Chondrocyte (in vitro differentiated cells): ENCODE results near the gene FSTL5. TPM values are rescaled to one million over a fixed set of nuclear protein-coding genes. Genes with fewer than 3 reads are reported as not detected.

Experiments
- DNase-seq: peaks from one replicate; pipeline ENCODE4 v3.0.0; 2021; ENCODE audit warnings: mixed read lengths, low spot score
- H3K27ac Mint-ChIP-seq: one replicate; pipeline ENCODE4 v1.8.0; 2021; ENCODE audit warnings: mild to moderate bottlenecking, moderate library complexity, mixed read lengths; ENCODE audit not compliant: unreplicated experiment
- H3K27me3 Mint-ChIP-seq: 2 replicates; pipeline ENCODE4 v1.8.0; 2021; ENCODE audit warnings: low read depth, mixed read lengths
- H3K36me3 Mint-ChIP-seq: 2 replicates; pipeline ENCODE4 v1.8.0; 2021; ENCODE audit warnings: low read depth, mixed read lengths
- H3K4me1 Mint-ChIP-seq: 2 replicates; pipeline ENCODE4 v1.8.0; 2021; ENCODE audit warnings: low read depth, mild to moderate bottlenecking, mixed read lengths
- H3K4me3 Mint-ChIP-seq: one replicate; pipeline ENCODE4 v1.8.0; 2021; ENCODE audit warnings: mild to moderate bottlenecking, moderate library complexity, mixed read lengths; ENCODE audit not compliant: unreplicated experiment
- H3K9me3 Mint-ChIP-seq: 2 replicates; pipeline ENCODE4 v1.8.0; 2021; ENCODE audit warnings: low read depth, mixed read lengths
- CTCF ChIP-seq: fragments of 200-600 bp; sonication (generic); IDR thresholded peaks from 2 replicates; pipeline ENCODE4 v1.5.0; 2021; ENCODE audit warnings: antibody characterized with exemption, mild to moderate bottlenecking, moderate library complexity
- total RNA-seq: library from RNA; stranded (reverse); gene quantifications from 3 replicates; pipeline ENCODE4 v1.2.1, GENCODE V29; 2021

FSTL5 gene
- total RNA-seq, 1 donor from 2014 or later, result not detected

- Mint-ChIP-seq H3K36me3 (no peaks in the 10 kb centered on the region), H3K4me3 (no peak overlapping the region), H3K9me3 (no peaks in the 10 kb centered on the region), H3K27ac (no peak overlapping the region), H3K4me1 (no peaks in the 10 kb centered on the region), H3K27me3 (peaks cover 16% of the 10 kb centered on the region)
- TF ChIP-seq CTCF, result no peak
- no peak for DNase-seq
Observed at GRCh38 chr4:161457906-161458305, 705.9 kb downstream of the FSTL5 start.

GRCh38 chr4:161457311-161457710 lies 706.5 kb downstream of the FSTL5 start:
- Mint-ChIP-seq H3K27ac (no peak overlapping the region), H3K27me3 (peaks cover 13% of the 10 kb centered on the region), H3K9me3 (no peaks in the 10 kb centered on the region), H3K36me3 (no peaks in the 10 kb centered on the region), H3K4me3 (no peak overlapping the region), H3K4me1 (no peaks in the 10 kb centered on the region)
- no peak for TF ChIP-seq CTCF
- DNase-seq, result no peak

GRCh38 chr4:161454860-161455259 lies 708.9 kb downstream of the FSTL5 start:
- no peak overlapping the region for H3K27ac Mint-ChIP-seq
- no peaks in the 10 kb centered on the region for H3K4me1 Mint-ChIP-seq
- H3K36me3 Mint-ChIP-seq, result no peaks in the 10 kb centered on the region
- TF ChIP-seq CTCF, result no peak
- H3K27me3 Mint-ChIP-seq, result peaks cover 9% of the 10 kb centered on the region
- DNase-seq, result no peak
- no peaks in the 10 kb centered on the region for H3K9me3 Mint-ChIP-seq
- no peak overlapping the region for H3K4me3 Mint-ChIP-seq

- Mint-ChIP-seq H3K9me3 (no peaks in the 10 kb centered on the region), H3K36me3 (no peaks in the 10 kb centered on the region), H3K27me3 (peaks cover 7% of the 10 kb centered on the region), H3K4me3 (no peak overlapping the region), H3K27ac (no peak overlapping the region), H3K4me1 (peaks cover 4% of the 10 kb centered on the region)
- no peak for DNase-seq
- TF ChIP-seq CTCF, result no peak
Observed at GRCh38 chr4:161448550-161449180, 715.1 kb downstream of the FSTL5 start.

GRCh38 chr4:161444626-161445025 lies 719.2 kb downstream of the FSTL5 start:
- DNase-seq, result no peak
- H3K27me3 Mint-ChIP-seq, result peaks cover 8% of the 10 kb centered on the region

More at GRCh38 chr4:161444626-161445025, 719.2 kb downstream of the FSTL5 start:
- Mint-ChIP-seq H3K9me3 (no peaks in the 10 kb centered on the region), H3K27ac (no peak overlapping the region), H3K36me3 (no peaks in the 10 kb centered on the region), H3K4me1 (peaks cover 4% of the 10 kb centered on the region), H3K4me3 (no peak overlapping the region)
- TF ChIP-seq CTCF, result no peak
